ENCODE measurements around the gene EEF1G. TPM values are rescaled to one million over a fixed set of nuclear protein-coding genes. Genes with fewer than 3 reads are reported as not detected.
"Not testable (repeated sequence)": the region's sequence is repeated elsewhere in the genome, so short reads cannot be mapped to it uniquely, and the experiment has no call there.

The EEF1G gene
- total RNA-seq, 4 donors from 2014 or later = 1,301 to 1,426 (median 1,363) TPM

DNA sequence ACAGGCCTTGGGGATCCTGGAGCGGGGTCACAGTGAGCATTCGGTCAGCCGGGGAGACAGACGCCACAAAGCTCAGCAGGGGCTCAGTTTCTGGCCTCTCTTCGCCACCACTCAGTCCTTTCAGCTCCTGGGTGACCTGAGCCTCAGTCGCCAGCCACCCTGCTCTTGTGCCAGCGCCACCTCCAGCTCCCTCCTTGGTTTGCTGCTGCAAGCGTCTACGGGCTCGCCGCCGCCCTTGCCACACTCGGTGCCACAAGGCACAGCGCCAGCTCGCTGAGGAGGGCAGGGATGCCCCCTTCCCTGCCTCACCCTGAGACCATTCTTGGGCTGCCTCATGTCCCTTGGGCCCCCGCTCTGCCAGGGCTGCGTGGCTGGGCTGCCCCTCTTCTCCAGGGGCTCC lies 1.5 kb upstream of the EEF1G start:
- Histone ChIP-seq H3K36me3 (no peaks in the 10 kb centered on the region), H3K9me3 (no peaks in the 10 kb centered on the region), H3K4me1 (peaks cover 0 to 12% of the 10 kb centered on the region in 2 donors), H3K4me3 (peak overlapping the region; percentile 62 to 95), H3K27ac (peak overlapping the region; percentile 95 to 99), H3K27me3 (no peaks in the 10 kb centered on the region)
- no peak for TF ChIP-seq CTCF (IDR thresholded peaks at IDR 0.05)
- TF ChIP-seq POLR2A (IDR thresholded peaks at IDR 0.05) = no peak
- peak in 1 of 2 donors; percentile 36 for DNase-seq
- intact Hi-C loops (cut with DNase I; ENCODE audit: low total_unique reads) = no loop called here

- no peaks in the 10 kb centered on the region for H3K27me3 ChIP-seq
- intact Hi-C loops (cut with DNase I; ENCODE audit: low total_unique reads) = no loop called here
- peak; percentile 58 to 64 for DNase-seq
These were observed 826 bp upstream of the EEF1G start for GRCh38 chr11:62574363-62575071.

GRCh38 chr11:62573006-62573591 lies 592 bp downstream of the EEF1G start:
- H3K4me1 ChIP-seq = peaks cover 0 to 12% of the 10 kb centered on the region in 2 donors
- peak overlapping the region; percentile 77 to 90 for H3K27ac ChIP-seq
- intact Hi-C loops (cut with DNase I; ENCODE audit: low total_unique reads) = no loop called here
- peak overlapping the region; percentile 57 to 95 for H3K4me3 ChIP-seq
- no peak for TF ChIP-seq CTCF (IDR thresholded peaks at IDR 0.05)
- TF ChIP-seq POLR2A (IDR thresholded peaks at IDR 0.05) = no peak
- no peaks in the 10 kb centered on the region for H3K36me3 ChIP-seq
- no peaks in the 10 kb centered on the region for H3K27me3 ChIP-seq
- no peak for DNase-seq
- no peaks in the 10 kb centered on the region for H3K9me3 ChIP-seq

More at GRCh38 chr11:62574363-62575071, 826 bp upstream of the EEF1G start:
- H3K9me3 ChIP-seq = no peaks in the 10 kb centered on the region
- TF ChIP-seq POLR2A (IDR thresholded peaks at IDR 0.05) = no peak
- TF ChIP-seq CTCF (IDR thresholded peaks at IDR 0.05) = no peak
- H3K4me3 ChIP-seq = peak overlapping the region; percentile 62 to 95
- peaks cover 0 to 12% of the 10 kb centered on the region in 2 donors for H3K4me1 ChIP-seq
- peak overlapping the region; percentile 95 to 99 for H3K27ac ChIP-seq
- no peaks in the 10 kb centered on the region for H3K36me3 ChIP-seq

- Histone ChIP-seq H3K4me3 (peak overlapping the region; percentile 57 to 95), H3K27ac (peak overlapping the region; percentile 77 to 90), H3K9me3 (no peaks in the 10 kb centered on the region), H3K4me1 (peaks cover 0 to 17% of the 10 kb centered on the region in 2 donors), H3K27me3 (no peaks in the 10 kb centered on the region), H3K36me3 (no peaks in the 10 kb centered on the region)
- no peak for DNase-seq
- intact Hi-C loops (cut with DNase I; ENCODE audit: low total_unique reads) = no loop called here
- TF ChIP-seq POLR2A (IDR thresholded peaks at IDR 0.05) = no peak
- no peak for TF ChIP-seq CTCF (IDR thresholded peaks at IDR 0.05)
These were observed 1.3 kb downstream of the EEF1G start for GRCh38 chr11:62572431-62572830.

DNA sequence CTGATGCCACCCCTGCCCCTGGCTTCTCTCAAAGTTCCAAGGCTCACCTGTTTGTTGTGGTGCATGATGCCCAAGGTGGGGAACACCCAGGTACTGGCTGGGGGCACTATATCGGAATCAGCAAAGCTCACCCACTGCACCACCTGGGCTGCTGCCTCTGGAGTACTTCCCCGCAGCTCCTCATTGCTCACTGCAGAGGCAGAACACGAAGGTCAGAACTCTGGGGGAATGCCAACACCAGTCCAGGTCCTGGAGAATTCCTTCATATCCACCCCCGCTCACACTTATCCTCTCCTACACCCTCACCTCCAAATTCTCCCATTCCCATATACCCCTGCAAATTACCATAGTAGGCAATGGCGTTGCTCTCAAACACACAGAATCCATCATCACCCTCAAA lies 2.2 kb downstream of the EEF1G start:
- H3K27ac ChIP-seq; H3K27me3 ChIP-seq; H3K4me3 ChIP-seq; H3K9me3 ChIP-seq; H3K36me3 ChIP-seq; intact Hi-C loops (cut with DNase I; ENCODE audit: low total_unique reads); DNase-seq: not testable (repeated sequence)
- peaks cover 0 to 17% of the 10 kb centered on the region in 2 donors for H3K4me1 ChIP-seq

DNA sequence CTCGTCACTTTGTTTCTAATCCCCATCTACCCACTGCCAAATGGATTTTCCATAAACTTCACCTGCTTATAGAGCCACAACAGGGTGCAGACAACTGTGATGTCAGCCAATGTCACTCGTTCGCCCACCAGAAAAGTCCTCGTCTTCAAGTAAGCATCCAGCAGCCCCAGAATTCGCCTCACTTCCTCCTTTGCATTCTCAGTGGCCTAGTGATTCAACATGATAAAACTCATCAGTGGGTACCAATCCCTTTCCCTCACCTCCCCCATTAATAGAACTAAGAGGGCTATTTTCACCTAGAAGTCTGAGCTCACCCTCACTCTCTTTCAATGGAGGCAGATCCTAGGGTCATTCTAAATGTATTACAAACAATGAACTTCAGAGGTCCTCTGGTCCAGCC lies 2.8 kb downstream of the EEF1G start:
- H3K27me3 ChIP-seq; H3K36me3 ChIP-seq; H3K9me3 ChIP-seq; intact Hi-C loops (cut with DNase I; ENCODE audit: low total_unique reads); DNase-seq; H3K27ac ChIP-seq; H3K4me3 ChIP-seq: not testable (repeated sequence)
- H3K4me1 ChIP-seq = peaks cover 0 to 15% of the 10 kb centered on the region in 2 donors

All from uterus (tissue), 4 donors.